K562 (cell line): ENCODE data around the gene SAMD4A.

ENCODE experiments used
- AFF1 ChIP-seq, 2 experiments: fragments of 450-650 bp; IDR thresholded peaks; 2 replicates each; pipeline ENCODE4 v1.6.1; 2018; ENCODE audit warnings: mild to moderate bottlenecking in 2 of 2, low read depth in 1 of 2; ENCODE audit not compliant: partially characterized antibody in 2 of 2
- MAZ ChIP-seq, 2 experiments: fragments of 450-650 bp in 1 of 2; sonication (generic) in 1 of 2; formaldehyde crosslinking; IDR thresholded peaks in 1 of 2; conservative IDR thresholded peaks in 1 of 2; 2 replicates each; pipeline versions ENCODE4 v1.4.0 to v1.5.0; 2020; ENCODE audit warnings: mild to moderate bottlenecking in 1 of 2, missing genetic modification reagents in 1 of 2
- MTA1 ChIP-seq: fragments of 450-650 bp; IDR thresholded peaks from 2 replicates; pipeline ENCODE4 v1.6.1; 2017; ENCODE audit warnings: borderline replicate concordance
- NR2F6 ChIP-seq: fragments of 450-650 bp; formaldehyde crosslinking; IDR thresholded peaks from 2 replicates; pipeline ENCODE4 v1.4.0; 2020; ENCODE audit warnings: mild to moderate bottlenecking
- TSHZ1 ChIP-seq: fragments of 250-450 bp; sonication (Bioruptor Pico); IDR thresholded peaks from 2 replicates; pipeline ENCODE4 v1.4.0; 2020; ENCODE audit warnings: mild to moderate bottlenecking, moderate library complexity

GRCh38 chr14:54535126-54535525 lies 31.8 kb upstream of the SAMD4A start:
- TF ChIP-seq MTA1 (no peak), NR2F6 (no peak), MAZ (CRISPR knock-in tag; conservative IDR thresholded peaks at IDR 0.05 in 1 of 2, IDR thresholded peaks at IDR 0.05 in 1 of 2) (no peak), AFF1 (IDR thresholded peaks at IDR 0.05; ENCODE audit: low read depth in 1 of 2, partially characterized antibody in 2 of 2) (no peak), TSHZ1 (CRISPR knock-in tag) (no peak)
